ENCODE data around the gene ASTN2.

ASTN2 gene

DNA sequence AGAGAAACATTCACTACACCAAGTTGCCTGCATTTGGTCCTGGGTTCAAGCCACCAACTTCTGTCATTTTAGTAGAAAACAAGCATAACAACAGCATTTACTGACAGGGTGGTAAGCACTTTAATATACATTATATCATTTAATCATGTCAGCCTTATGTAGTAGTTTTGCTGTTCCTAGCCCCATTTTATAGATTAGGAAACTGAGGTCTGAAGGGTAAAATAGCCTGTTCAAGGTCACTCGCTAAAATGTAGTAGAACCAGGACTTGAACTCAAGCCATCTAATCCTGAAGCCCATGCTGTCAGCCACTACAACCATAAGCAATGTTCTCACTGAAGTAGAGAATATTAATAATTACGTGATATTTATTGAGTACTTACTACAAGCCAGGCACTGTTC is 787.4 kb downstream of the ASTN2 start:
- DNase-seq (ENCODE audit: low spot score), result no peak

DNA sequence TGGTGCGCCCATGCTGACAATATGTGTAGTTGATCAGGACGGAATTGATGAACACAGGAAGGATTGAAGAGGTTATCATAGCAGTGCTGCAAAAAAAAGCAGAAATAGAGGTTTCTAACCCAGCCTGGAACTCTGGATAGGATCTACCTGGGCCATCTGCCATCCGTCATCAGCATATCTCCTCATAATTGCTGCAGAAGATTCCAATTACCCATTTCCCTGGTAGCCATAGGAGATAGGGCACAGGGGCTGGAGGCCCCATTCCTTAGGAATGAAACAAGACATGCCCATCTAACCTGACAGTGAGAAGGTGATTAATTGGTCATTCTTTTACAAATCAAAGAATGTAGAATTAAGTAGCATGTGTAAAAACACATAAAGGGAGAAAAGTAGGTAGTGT is 788.1 kb downstream of the ASTN2 start:
- DNase-seq (ENCODE audit: low spot score), result no peak

DNA sequence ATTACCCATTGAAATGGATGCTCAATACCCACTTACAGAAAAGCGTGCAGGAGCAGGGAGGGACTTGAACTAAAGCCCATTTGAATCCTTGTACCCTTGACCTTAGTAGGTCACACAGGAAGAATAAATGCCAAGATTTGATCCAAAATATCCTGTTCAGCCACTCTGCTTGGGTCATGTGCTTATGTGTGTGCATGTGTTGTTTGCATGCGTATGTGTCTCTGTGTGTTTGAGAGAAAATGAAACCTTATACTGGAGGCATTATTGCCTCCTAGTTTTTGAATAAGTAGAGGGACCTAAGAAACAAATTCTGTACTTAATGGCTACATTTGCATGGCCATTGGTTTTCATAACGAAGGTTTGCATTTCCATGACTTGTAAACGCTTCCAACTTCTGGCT is 791.1 kb downstream of the ASTN2 start:
- DNase-seq (ENCODE audit: low spot score), result no peak

DNA sequence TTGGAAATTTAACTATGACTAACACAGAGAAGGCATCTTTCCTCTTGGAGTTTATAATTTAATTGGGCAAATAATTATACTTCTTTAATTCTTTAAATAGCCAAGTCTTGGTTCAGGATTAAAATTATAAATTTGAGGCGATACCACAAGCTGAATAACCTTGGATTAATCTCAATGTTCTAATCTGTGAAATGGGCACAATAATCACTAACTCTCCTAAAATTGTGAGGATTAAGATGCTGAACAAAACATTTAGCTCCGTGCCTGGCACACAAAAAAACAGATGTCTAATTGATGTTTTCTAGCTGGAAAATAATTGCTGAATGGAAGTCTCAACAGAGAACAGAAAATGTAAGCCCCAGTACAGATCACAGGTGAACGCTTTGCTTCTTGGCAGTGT is 797.5 kb downstream of the ASTN2 start:
- no peak for DNase-seq (ENCODE audit: low spot score)

DNA sequence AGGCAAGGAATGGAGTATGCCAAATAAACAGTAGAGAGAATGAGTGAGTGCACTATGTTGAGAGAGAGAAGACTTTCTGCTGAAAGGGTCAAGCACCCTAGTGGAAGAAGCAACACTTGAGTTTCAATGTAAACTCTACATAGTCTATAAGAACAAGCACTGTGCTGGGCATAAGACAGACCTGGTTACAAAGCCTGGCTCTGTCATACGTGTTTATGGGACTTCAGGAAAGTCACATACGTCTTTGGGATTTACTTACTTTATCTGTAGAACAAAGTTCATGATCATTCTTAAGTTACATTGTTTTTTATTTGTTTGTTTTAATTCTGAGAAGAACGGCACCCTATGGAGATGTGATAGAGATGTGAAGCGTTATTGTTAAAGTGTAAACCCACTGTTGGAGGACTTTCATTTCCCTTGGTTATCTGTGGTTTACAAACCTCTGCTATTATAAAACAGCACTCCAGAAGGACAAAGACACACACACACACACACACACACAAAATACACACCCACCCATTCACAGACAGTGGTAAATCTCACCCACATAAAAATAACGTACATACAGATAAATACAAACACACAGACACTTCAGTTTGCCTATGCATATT is 798.4 kb downstream of the ASTN2 start:
- DNase-seq (ENCODE audit: low spot score), result no peak

DNA sequence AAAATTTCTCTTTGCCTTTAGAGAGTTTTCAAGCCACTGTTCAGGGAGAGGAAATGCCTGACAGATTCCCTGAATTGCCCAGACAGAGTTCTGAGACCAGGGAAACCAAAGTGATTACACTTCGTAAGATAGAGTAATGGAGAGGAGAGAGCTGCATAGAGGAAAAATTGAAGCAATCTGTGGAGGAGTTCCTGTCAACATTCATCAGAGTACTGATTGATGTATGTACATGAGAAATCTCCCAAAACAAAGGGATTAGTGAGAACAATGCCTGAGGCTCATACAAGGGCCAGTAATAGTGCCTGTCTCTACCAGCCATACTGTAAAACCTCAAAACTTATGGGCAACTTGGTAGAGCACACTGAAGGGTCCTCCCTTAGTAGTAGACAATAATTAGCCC is 806.8 kb downstream of the ASTN2 start:
- DNase-seq (ENCODE audit: low spot score), result no peak

DNA sequence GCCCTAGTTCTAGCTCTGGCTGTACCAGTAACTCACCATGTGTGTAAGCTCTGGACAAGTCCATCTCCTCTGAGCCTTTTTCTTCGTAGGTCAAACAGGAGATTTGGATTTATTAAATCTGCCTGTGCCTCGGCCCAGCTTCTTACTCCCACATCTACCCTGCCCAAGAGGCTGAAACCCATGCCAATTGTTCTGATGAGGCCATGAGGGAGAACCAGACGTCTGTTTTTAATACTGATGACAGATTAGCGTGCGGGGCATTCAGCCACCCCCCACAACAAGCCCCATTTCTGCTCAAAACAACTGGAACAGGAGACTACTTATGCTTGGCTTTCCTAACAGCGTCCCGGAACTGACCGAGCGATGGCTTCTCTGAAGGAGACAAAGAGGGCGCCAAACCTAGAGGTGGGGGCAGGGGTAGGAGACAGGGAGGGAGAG is 808.9 kb downstream of the ASTN2 start:
- no peak for DNase-seq (ENCODE audit: low spot score)

DNA sequence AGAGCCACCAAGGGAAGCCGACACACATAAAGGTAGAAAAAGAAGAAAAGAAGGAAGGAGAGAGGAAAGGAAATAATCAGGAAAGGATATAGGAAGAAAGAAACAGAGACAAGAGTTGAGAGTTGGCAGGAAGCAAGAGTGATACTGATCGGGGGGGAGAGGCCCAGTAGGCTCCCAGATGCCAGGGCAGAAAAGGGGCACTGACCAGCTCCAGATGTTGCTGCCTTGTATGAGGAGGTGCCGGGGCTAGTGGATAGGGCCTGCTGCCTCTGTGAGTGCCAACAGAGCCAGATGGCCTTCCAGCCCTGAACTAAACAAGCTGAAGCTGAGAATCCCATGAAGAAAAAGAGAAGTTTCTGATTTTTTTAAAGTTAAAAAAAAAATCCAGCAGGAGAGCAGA is 809.8 kb downstream of the ASTN2 start:
- DNase-seq (ENCODE audit: low spot score), result no peak

DNA sequence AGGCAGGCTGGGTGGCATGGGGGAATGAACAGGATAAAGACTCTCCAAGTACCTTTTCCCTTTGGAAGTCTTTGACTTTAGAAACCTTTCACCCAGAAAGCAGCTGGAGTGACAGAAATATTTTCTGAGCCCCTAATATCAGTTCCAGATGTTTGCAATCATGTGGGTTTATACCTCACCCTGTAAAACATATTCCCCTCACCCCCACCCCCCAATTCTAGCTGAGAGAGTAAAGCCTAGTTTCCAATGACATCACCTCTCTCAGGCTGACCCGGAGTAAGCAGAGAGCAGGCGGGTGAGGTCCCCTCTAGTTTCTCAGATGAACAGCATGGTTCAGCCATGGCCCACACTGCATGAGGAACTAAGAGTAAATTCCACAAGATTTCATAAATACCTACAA is 810.6 kb downstream of the ASTN2 start:
- DNase-seq (ENCODE audit: low spot score), result no peak

DNA sequence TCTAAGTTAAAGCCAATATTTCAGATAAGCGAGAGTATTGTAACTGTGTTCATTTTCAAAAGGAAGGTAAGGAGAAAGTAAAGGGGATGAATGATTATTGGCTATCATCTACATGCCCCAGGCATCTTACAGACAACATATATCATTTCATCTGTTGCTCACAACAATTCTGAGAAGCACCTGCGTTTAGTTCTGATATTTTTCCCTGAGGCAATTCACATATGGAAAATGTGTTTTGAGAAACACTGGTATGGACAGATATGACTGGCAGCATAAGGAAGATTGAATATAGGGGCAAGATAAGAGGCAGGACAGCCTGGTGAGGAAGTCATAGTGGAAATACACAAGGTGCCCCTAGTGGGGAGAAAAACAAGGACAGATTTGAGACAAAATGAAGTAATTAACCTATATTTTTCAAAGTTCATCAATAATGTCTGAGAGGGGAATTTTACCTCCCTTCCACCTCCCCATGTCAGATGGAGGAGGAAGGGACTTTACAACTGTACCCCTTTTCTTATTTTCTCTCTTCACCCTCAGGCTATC is 815.4 kb downstream of the ASTN2 start:
- DNase-seq (ENCODE audit: low spot score), result no peak

DNA sequence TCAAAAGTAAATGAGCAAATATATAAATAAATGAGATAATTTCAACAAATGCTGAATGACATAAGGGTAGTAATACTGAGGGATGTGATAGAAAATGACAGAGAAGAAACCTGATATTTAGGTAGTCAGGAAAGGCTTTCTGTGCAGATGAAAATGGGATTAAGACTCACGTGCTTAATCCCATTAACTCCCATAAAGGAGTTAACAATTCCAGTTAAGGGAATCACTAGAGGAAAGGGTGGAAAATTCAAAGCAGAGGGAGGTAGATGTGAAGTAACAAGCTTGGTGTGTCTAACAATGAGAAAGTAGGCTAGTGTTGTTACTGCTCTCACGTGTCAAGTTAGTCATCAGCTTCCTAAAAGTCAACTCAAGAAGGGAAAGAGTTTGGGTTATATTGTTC is 818.2 kb downstream of the ASTN2 start:
- DNase-seq (ENCODE audit: low spot score), result no peak

DNA sequence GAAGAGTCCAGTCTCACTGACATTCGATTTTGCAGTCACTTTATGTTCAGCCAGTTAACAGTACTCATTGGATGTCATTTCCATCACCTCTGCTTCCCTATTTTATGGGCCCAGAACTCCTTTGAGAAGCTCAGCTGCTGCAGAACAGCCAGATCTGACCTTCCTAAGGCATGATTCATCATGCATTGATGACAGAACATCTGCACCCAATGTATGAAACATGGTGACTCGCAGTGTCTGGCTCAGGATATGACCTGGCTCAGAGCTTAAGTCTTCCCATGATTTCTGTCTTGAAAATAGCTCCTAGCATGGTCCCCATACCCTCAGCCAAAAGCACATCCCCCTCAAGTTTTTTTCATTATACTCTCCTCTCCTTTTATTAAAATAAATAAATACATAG is 820.3 kb downstream of the ASTN2 start:
- no peak for DNase-seq (ENCODE audit: low spot score)

DNA sequence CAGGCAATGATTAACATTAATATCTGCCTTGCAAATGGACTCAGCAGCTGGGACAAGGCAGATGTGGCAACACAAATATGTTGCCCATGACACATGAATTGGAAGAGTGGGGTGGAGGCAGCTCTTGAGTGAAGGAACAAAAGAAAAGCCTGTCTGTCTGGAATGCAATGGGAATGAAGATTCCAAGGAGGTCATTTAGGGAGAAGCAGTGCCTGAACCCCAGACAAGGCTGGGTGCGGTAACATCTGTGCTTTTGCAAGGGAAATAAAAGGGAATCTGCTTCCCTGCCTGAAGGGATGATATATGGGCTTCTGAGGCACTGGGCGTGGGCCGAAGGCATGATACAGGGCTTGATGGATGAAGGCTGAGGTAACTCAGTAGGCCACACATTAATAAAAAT is 821.9 kb downstream of the ASTN2 start:
- no peak for DNase-seq (ENCODE audit: low spot score)

DNA sequence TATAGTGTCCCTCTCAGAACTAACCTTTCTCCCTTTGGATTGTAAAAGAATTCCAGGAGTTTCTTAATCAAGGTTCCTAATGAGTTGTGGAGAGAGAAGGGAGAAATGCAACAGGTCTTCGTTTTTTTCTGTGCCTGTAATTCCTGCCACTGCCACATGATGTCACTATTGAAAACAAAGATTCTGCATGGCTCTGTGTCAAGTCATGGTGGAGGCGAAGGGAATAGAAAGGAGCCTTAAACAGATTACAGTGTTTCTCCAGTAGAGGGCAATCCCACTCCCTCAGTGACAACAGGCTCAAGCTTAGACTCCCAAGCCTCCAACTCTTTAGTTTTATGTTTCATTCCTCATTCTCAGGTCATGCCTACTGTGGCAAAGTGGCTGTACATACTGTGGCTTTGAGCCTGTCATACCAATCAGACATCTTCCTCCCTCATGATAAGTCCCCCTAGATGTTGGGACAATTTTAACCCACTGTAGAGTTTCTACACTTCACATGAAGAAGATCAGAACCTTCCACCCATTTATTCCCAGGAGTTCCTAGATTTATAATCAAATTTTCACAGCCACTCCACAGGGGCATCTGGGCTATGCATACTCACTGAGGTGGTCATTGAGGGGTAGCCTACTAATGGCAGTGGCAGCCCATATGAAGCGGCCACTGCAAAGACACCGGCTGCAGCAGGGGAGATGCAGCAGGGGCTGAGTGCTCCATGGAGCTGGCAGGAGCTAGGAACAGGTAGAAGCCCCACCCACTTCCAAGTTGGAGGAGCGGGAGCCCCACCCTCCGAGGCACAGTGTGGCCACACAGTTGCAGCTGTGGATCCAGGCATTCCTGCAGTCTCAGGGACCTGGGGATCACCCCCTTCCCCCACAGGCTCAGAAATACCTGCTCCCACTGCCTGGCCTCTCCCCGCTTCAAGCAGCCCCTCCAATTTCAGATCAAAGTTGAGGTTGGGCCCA is 825.2 kb downstream of the ASTN2 start:
- no peak for DNase-seq (ENCODE audit: low spot score)

DNA sequence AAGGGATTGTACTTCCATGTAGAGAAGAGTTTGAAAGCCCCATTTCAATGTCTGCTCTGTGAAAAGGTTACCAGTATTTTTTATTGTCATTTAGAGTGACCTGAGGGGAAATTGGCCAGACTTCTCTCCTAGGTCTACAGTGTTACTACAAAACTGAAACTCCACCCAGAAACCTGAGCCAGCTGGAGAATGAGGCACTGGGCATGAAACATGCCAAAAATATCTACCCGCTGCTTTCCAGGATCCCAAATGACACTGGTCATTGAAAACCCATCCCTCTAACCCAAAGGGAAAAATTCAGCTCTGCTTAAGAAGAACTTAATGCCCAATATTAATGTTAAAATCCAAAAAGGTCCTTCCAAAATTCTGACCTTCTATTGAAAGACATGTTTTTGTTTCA is 826.9 kb downstream of the ASTN2 start:
- DNase-seq (ENCODE audit: low spot score), result no peak

DNA sequence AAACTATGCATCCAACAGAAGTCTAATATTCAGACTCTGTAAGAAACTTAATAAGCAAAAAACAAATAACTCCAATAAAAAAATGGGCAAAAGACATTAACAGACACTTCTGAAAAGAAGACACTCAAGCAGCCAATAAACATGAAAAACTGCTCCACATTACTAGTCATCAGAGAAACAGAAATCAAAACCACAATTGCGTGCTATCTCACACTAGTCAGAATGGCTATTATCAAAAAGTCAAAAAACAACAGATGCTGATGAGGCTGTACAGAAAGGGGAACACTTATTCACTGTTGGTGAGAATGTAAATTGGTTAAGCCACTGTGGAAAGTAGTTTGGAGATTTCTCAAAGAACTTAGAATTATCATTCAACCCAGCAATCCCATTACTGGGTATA is 829.0 kb downstream of the ASTN2 start:
- DNase-seq (ENCODE audit: low spot score), result no peak

DNA sequence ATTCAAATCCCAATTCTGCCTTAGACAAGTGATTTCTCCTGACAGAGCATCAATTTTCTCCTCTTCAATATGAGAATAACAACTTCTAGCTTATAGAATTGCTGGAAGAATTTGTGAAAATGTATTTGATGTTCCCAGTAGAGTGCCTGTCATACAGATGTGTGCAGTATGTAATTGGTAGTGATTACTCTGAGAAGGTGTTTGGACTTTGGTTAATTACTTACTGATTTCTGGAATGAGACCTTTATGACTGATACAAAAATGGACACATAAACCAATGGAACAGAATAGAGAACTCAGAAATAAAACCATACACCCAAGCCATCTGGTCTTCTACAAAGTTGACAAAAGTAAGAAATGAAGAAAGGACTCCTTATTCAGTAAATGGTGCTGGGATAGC is 829.7 kb downstream of the ASTN2 start:
- DNase-seq (ENCODE audit: low spot score), result no peak

DNA sequence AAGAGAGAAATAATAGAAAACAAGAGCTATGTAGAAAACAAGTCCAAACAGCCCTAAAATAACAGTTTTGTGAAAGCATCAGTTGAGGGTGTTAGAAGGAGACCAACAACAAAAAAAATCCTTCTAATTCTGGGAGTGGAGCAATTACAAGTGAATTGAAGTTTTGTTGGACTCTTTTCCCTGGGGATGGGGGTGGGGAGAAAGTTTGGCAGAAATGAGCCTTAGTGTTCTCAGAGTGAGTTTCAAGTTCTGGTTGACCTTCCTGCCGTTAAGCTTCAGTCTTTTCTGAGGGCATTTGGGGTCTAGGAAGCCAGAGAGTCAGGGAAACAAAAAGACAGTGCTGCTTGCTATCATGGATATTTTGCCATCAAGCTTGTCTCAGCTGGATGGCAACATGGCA is 834.0 kb downstream of the ASTN2 start:
- DNase-seq (ENCODE audit: low spot score), result peak; percentile 37

DNA sequence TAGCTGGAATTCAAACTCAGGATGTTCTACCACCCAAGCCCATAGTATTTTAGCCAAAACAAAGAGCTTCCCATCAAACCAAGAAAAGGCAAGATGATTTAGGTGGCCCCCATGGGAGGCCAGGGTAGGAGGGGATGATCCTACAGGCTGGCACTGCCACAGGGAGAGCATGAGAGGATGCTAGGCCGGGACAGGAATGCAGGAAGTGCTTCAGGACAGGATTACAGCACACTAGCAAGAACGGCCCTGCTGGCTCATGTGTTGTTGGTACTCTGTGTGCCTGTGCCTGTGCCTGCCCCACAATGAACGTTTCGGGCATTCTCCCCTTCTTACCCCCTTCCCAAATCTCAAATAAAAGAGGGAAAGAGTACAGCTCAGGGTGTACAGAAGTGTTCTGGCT is 838.5 kb downstream of the ASTN2 start:
- DNase-seq (ENCODE audit: low spot score), result no peak

DNA sequence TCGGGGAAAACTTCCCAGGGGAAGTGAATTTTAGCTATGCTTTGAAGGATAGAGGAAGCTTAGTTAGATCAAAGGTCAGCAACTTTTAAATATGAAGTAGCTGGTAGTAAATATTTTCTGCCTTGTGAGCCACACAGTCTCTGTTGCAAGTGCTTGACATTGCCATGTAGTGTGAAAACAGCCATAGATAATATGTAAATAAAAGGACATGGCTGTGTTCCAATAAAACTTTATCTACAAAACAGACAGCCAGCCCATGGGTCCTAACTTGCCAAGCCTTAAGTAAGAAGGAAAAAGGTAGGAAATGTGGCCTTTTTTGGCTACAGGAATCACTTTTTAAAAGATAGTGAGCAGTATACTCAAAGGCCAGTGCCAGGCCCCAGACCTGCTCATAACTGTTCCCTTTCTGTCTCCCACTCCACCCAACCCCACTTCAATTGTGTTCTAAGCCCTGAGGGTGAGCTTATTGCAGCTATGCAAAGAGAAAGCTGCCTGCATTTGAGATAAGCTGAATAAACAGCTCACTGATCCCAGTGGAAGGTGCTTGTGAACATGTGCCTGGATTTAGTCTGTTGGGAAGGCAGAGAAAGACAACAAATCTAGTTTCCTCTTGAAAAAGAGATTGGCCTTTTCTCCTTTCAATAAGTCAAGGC is 840.7 kb downstream of the ASTN2 start:
- no peak for DNase-seq (ENCODE audit: low spot score)

DNA sequence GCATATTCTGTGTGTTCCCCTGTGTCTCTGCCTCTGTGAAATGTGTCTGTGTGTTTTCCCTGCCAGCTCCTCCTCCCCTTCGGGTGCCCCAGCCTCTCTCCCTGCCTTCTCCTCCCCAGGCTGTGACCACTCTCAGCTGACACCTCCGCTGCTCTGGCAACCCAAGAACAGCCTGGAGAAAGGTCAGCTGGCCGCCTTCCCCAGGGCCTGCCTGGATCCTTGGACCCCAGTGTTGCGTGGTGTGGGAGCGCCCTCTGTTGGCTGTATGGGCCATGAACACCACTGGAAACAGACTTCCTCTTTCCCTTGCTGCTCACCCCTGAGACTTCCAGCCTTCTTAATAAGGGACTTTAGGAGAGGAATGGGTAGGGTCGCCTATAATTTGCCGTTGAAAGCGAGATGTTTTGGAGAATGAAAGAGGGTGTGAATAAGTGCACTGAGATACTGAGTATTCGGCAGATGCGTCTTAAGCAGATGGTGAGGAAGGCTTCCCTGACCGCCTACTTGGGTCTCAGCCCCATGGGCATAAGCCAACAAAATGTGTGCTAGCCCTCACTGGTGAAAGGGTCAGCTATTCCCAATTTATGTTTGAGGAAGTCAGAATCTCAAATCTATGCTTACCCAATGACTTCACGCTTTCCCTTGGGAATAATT is 842.6 kb downstream of the ASTN2 start:
- peak; percentile 76 for DNase-seq (ENCODE audit: low spot score)

DNA sequence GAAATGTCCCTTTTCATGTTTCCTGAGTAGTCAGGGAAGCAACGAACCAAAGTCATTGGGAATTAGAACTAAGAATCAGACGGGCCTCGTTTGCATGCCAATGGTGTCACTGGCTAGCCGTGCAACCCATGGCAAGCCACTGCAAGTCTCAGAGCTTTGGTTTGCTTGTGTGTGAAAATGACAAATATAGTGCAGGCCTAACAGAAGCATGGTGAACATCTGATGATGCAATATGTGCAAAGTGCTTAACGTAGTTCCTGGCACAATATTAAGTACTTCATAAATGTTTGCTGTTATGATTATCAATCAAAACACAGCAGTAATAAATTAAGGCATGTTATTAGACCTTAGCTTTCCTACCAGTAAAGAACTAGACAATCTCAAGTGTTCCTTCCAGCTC is 845.7 kb downstream of the ASTN2 start:
- DNase-seq (ENCODE audit: low spot score), result no peak
